SK-N-MC (cell line): ENCODE results near the gene AKT1.

Source experiments
- DNase-seq: peaks from one replicate; pipeline ENCODE4 v3.0.0-alpha.2; 2011; ENCODE audit warnings: low read depth, low spot score
- H3K27ac ChIP-seq: fragments of 200-600 bp; sonication (generic); 2 replicates; pipeline ENCODE4 v1.5.1; 2016; ENCODE audit warnings: mixed run types
- H3K36me3 ChIP-seq: fragments of 200-600 bp; sonication (generic); 2 replicates; pipeline ENCODE4 v1.6.1; 2017; ENCODE audit warnings: antibody characterized with exemption, low read length, mixed read lengths; ENCODE audit not compliant: insufficient read depth
- H3K4me3 ChIP-seq: fragments of 200-600 bp; sonication (generic); 2 replicates; pipeline ENCODE4 v1.5.1; 2016
- H3K9ac ChIP-seq: fragments of 200-600 bp; sonication (generic); 2 replicates; pipeline ENCODE4 v1.8.0; 2017; ENCODE audit warnings: mixed run types, mixed read lengths; ENCODE audit not compliant: insufficient read length
- H3K9me3 ChIP-seq: fragments of 200-600 bp; sonication (generic); 2 replicates; pipeline ENCODE4 v1.6.1; 2017; ENCODE audit warnings: low read depth, mild to moderate bottlenecking, antibody characterized with exemption, low read length, moderate library complexity, mixed read lengths
- EZH2 ChIP-seq: fragments of 200-600 bp; sonication (generic); IDR thresholded peaks from one replicate; pipeline ENCODE4 v1.6.1; 2017; ENCODE audit warnings: antibody characterized with exemption
- FOXP2 ChIP-seq: optimal IDR thresholded peaks from 2 replicates; pipeline ENCODE3; 2011; ENCODE audit warnings: mild to moderate bottlenecking, moderate library complexity; ENCODE audit not compliant: insufficient read depth; ENCODE audit errors: extremely low read length, control extremely low read depth
- POLR2AphosphoS5 ChIP-seq: IDR thresholded peaks from 2 replicates; pipeline ENCODE4 v1.6.1; 2012; ENCODE audit warnings: mild to moderate bottlenecking, low read depth, low read length, borderline replicate concordance

Gene AKT1

DNA sequence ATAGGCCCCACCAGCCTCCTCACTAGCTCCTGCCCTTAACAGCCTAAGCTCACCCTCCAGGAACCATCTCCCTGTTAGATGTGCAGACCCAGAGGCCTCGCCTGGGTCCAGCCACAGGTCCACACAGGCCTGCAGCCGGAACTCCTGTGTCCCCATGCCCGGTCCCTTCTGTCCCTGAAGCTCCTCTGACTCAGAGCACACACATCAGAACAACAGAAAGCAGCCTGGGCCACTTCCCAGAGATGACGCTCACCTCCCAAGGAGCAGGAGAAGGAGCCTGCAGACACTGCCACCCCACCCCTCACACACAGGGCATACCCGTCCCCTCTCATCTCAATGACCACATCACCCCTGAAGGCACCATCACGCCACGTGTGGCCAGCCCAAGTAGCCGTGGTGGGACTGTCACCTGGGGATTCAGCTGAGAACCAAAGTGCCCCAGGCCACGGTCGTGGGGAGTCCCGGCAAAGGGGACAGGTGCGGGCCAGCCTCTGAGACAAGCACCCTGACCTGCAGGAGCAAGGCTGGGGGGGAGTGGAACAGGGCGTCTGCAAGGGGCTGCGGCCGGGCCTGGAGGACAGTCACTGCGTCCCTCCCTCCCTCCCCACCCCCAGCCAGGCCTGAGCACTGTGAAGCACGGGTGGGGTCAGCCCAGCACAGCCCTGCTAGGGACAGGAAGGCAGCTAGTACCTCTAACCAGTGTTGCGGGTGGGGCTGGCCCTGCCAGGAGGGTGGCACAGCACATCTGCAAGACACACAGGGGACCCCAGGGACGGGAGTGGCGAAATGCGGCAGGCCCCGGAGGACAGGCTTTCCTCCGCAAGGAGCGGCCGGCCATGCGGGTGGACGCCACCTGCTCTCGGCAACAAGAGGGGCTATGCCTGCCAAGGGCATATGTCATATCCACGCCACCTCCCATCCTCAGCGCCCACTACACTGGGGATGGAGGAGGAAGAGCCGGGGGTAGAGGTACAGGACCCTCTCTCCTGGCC is 5.5 kb downstream of the AKT1 start:
- TF ChIP-seq POLR2AphosphoS5 (no peak), EZH2 (no peak), FOXP2 (no peak)
- DNase-seq, result no peak
- Histone ChIP-seq H3K9me3 (no peaks in the 10 kb centered on the region), H3K27ac (no peak overlapping the region), H3K36me3 (no peaks in the 10 kb centered on the region; the same call in 1 of the 2 replicates), H3K4me3 (no peak overlapping the region), H3K9ac (no peak overlapping the region)

DNA sequence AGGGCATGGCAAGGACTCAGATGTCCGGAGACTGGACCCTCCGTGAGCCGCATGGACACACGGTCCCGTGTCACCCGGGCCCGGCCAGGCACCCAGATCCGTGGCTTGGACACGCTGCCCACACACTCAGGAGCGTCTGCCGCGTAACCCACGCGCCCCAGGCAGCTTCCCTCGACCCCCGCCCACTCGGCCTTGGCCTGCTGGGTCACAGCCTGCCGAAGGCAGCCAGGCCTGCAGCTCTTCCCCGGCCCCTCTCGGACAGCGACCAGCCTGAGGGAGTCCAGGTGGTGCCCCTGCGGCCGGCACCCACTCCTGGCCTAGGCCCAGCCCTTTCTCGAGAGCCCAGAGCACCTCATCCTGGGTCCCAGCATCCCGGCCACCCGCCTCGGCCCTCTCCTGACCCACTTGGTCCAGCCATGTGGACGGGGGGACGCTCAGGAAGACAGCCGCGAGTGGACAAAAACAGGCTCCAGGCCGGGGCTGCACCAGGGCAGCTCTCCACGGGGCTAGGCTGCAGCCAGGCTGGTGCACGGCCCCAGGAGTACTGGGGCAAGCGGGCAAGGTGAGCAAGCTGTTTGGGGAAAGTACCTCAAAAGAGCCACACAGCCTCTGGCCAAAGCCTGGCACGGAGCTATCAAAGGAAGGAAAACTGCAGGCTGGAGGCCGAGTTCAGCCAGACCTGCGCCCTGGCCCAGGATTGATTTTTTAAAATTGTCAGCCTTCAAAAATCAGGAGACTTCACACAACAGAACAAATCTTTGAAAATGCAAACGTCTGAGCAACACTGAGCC is 6.5 kb downstream of the AKT1 start:
- Histone ChIP-seq H3K36me3 (no peaks in the 10 kb centered on the region; the same call in 1 of the 2 replicates), H3K9ac (no peak overlapping the region), H3K9me3 (no peaks in the 10 kb centered on the region), H3K27ac (no peak overlapping the region), H3K4me3 (no peak overlapping the region)
- DNase-seq, result no peak
- no peak for TF ChIP-seq FOXP2

DNA sequence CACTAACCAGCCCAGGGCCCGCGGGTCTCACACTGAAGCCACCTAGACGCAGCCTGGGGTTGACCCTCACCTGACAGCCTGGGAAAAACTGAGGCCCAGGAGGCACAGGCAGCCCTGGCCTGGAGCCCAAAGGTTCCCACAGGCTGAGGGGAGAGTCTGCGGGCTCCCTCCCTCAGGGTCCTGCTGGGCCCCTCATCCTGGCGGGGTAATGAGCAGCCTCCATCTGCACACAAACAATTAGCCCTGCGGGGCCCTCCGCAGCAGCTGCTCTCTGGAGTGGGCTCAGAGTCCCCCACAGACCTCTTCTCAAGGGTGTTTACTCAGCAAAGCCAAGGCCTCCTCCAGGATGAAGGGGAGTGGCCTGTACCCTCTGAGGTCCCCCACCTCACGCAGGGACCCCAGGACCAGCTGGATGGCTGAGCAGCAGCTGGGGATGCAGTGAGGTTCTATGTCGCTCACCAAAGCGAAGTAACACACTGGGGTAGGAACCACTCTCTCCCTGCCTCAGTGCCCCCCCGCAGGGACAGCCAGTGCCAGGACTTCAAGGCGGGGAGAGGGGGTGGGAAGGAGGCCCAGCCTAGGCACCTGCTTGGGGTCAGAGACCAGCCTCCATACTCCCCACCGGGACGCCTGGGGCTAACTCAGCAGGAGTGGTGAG is 7.3 kb downstream of the AKT1 start:
- DNase-seq, result no peak

DNA sequence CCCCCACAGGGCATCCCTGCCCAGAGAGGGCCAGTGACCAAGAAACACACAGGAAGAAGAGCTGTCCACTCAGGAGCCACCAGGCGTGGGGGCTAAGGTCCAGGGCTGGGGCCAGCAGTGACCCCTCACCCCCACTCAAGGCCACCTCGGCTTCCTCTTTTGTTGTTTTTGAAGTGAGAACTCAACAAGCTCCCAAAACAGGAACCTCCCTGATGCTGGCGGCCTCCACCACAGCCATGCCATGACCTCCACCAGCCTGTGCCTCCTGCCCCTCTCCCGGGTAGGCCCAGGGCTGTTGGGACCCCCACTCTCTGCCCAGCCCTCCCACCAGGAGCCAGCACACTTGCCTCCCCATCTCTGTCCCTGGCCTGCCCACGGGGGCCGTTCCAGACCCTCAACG is 7.8 kb downstream of the AKT1 start:
- Histone ChIP-seq H3K36me3 (no peaks in the 10 kb centered on the region; the same call in 1 of the 2 replicates), H3K4me3 (no peak overlapping the region), H3K9ac (no peak overlapping the region), H3K27ac (no peak overlapping the region), H3K9me3 (no peaks in the 10 kb centered on the region)
- DNase-seq, result no peak
- TF ChIP-seq EZH2 (no peak), POLR2AphosphoS5 (no peak), FOXP2 (no peak)

More for the DNA sequence above, 7.3 kb downstream of the AKT1 start:
- Histone ChIP-seq H3K36me3 (no peaks in the 10 kb centered on the region; the same call in 1 of the 2 replicates), H3K27ac (no peak overlapping the region), H3K4me3 (no peak overlapping the region), H3K9me3 (no peaks in the 10 kb centered on the region), H3K9ac (no peak overlapping the region)
- TF ChIP-seq FOXP2 (no peak), EZH2 (no peak), POLR2AphosphoS5 (no peak)

DNA sequence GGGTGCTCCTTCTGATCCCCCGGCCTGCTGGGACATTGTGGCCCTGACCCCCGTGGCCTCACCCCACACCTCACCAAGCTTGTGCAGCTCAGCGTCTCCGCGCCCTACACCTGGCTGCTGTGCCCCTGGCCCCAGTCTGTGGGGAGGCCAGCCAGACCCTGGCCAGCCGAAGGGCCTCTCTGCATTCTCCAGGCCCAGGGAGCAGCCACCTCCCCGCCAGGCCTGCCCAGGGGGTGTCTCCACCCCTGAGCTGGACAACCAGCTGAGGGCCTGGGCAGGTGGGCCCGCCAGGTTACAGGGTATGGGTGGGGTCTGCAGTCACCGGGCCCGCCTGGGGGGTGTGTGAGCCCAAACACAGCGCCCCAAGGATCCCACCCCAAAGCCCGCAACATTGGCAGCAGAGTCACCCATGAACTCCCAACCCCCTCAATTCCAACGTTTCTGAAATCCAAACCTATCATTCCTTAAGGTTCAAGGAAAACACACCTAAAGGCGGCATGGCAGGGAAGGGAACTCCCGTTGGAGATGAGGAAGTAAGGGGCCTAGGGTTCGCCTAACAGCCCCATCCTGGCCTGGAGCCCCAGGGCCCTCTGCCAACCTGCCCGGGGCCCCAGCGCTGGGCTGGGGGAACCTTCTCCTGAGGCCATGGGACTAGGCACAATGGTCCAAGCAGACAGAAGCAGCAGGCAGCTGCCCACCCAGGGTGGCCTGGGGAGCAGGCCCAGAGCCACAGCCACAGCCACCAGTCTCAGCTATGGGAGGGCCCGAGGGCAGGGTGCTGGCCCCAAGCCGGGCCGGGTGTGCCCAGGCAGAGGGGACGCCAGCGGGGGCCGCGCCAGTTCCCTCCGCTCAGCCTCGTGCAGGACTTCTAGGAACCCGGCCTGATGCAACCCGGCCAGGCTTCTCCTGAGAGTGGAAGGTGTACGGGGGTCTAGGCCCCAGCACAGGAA is 8.5 kb downstream of the AKT1 start:
- Histone ChIP-seq H3K9ac (no peak overlapping the region), H3K36me3 (no peaks in the 10 kb centered on the region; the same call in 1 of the 2 replicates), H3K27ac (no peak overlapping the region), H3K9me3 (no peaks in the 10 kb centered on the region), H3K4me3 (no peak overlapping the region)
- no peak for DNase-seq
- no peak for TF ChIP-seq EZH2

DNA sequence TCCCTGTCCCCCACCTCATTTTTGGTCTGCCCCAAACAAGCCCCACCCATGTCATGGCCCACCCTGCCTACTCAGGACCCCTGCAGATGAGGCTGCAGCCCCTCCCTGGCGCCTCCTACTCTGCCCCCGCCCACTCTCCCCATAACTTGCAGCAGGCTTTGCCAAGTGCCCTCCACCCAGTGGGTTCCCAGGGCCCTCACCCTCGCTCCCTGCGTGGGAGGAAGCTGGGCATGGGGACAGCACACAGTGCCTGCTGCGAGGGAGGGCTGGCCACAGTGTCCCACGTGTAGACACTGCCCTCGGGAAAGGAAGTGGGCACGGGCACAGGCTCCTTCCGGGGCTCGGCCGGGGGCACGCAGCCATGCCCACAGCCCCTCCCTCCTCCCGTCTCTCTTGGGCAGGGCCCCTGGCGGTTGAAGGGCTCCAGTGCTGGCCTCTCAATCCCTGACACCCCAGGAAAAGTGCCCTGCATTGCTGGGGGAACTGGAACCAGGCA is 9.4 kb downstream of the AKT1 start:
- TF ChIP-seq POLR2AphosphoS5, result no peak
- TF ChIP-seq FOXP2, result no peak
- TF ChIP-seq EZH2, result no peak

DNA sequence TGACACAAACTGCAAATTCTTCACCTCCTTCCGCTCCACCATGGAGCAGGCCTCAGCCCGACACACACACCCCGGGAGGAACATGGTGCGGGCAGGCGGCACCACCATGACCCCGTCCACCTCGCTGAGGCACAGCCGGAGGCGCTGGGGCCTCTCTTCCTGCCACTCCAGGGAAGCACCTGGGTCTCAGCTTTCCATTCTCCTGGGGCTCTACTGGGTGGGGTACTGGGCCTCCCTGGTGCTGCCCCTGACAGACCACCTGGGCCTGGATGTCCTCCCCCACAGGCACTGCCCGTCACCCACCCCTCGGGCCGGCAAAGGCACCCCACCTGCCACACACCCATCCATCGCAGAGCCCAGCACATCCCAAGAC is 9.9 kb downstream of the AKT1 start:
- H3K9ac ChIP-seq, result no peak overlapping the region
- H3K36me3 ChIP-seq, result no peaks in the 10 kb centered on the region; the same call in 1 of the 2 replicates
- no peak overlapping the region for H3K4me3 ChIP-seq
- no peaks in the 10 kb centered on the region for H3K9me3 ChIP-seq
- no peak for TF ChIP-seq FOXP2
- TF ChIP-seq EZH2, result no peak
- no peak for TF ChIP-seq POLR2AphosphoS5
- no peak overlapping the region for H3K27ac ChIP-seq
- no peak for DNase-seq

More for the DNA sequence above, 9.4 kb downstream of the AKT1 start:
- Histone ChIP-seq H3K9ac (no peak overlapping the region), H3K36me3 (no peaks in the 10 kb centered on the region; the same call in 1 of the 2 replicates), H3K4me3 (no peak overlapping the region), H3K9me3 (no peaks in the 10 kb centered on the region), H3K27ac (no peak overlapping the region)
- DNase-seq, result no peak
